ENCODE results near the gene CACNG3.
A peak's percentile ranks its signal among the peaks of the same experiment; 100 is the strongest.

CACNG3 gene

DNA sequence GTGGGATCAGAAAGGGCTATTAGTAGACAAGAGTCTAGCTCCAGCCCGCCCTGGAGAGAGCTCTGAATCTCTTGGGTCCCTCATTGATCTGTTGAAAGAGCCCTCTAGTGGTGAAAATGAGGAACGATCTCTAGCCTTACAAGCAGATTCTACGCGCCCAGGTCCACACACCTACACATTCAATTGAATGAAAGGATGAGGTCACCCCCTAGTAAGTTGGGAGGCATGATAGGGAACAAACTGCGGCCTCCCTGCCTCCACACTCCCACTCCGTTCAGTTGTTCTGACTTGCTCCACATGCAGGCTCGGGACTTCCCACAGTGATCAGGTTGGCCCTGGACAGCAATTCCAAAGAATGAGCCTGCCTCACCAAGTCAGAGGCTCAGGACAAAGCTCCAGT, 2.9 kb upstream of the CACNG3 start:
- ChIA-PET CTCF (interaction anchor here (0.7 to 2.1 kb wide), 13 partner anchors 9 to 261 kb away, joined by 3 to 12 read pairs (median 4); no protein-coding TSS in a partner anchor), POLR2A (no interaction called here)
- peak; percentile 59 to 72 (median 68) for DNase-seq
- no peak overlapping the region for H3K27ac ChIP-seq (ENCODE audit: insufficient read depth in 1 of 2, low read depth in 1 of 2, low read length in 2 of 2, poor library complexity in 1 of 2, severe bottlenecking in 2 of 2)
- peaks cover 0 to 2% (median 0%) of the 10 kb centered on the region in 5 experiments for H3K9me3 ChIP-seq (ENCODE audit: control extremely low read depth in 1 of 5, control insufficient read depth in 4 of 5, insufficient read depth in 2 of 5, low read depth in 1 of 5, low read length in 4 of 5)
- H3K4me3 ChIP-seq (ENCODE audit: control insufficient read depth in 1 of 7, extremely low read depth in 1 of 7, insufficient read depth in 4 of 7, low read depth in 2 of 7, low read length in 6 of 7), result no peak overlapping the region
- peaks cover 5 to 50% (median 25%) of the 10 kb centered on the region in 5 experiments for H3K27me3 ChIP-seq (replicated peaks in 2 of 5; ENCODE audit: control insufficient read depth in 4 of 5, insufficient read depth in 5 of 5, low read length in 4 of 5)
- H3K4me1 ChIP-seq (ENCODE audit: control extremely low read depth in 1 of 4, control insufficient read depth in 4 of 4, insufficient read depth in 4 of 4, low read length in 3 of 4), result peaks cover 0 to 10% (median 5%) of the 10 kb centered on the region in 4 experiments
- 28% methylated on average over 4 of the region's 7 CpGs for whole genome bisulfite sequencing (ENCODE audit: insufficient coverage)
- no peaks in the 10 kb centered on the region for H3K36me3 ChIP-seq (ENCODE audit: control insufficient read depth in 4 of 4, insufficient read depth in 4 of 4, low read length in 3 of 4)

GRCh38 chr16:24257958-24258357, 1.8 kb downstream of the CACNG3 start:
- Histone ChIP-seq H3K4me1 (ENCODE audit: control extremely low read depth in 1 of 4, control insufficient read depth in 4 of 4, insufficient read depth in 4 of 4, low read length in 3 of 4) (peaks cover 0 to 6% (median 3%) of the 10 kb centered on the region in 4 experiments), H3K27me3 (replicated peaks in 2 of 5; ENCODE audit: control insufficient read depth in 4 of 5, insufficient read depth in 5 of 5, low read length in 4 of 5) (peaks cover 5 to 72% (median 28%) of the 10 kb centered on the region in 5 experiments), H3K27ac (ENCODE audit: insufficient read depth in 1 of 2, low read depth in 1 of 2, low read length in 2 of 2, poor library complexity in 1 of 2, severe bottlenecking in 2 of 2) (no peak overlapping the region), H3K4me3 (ENCODE audit: control insufficient read depth in 1 of 7, extremely low read depth in 1 of 7, insufficient read depth in 4 of 7, low read depth in 2 of 7, low read length in 6 of 7) (no peak overlapping the region), H3K9me3 (ENCODE audit: control extremely low read depth in 1 of 5, control insufficient read depth in 4 of 5, insufficient read depth in 2 of 5, low read depth in 1 of 5, low read length in 4 of 5) (peaks cover 0 to 2% (median 0%) of the 10 kb centered on the region in 5 experiments), H3K36me3 (ENCODE audit: control insufficient read depth in 4 of 4, insufficient read depth in 4 of 4, low read length in 3 of 4) (no peaks in the 10 kb centered on the region)
- WGBS (ENCODE audit: insufficient coverage), result 47% methylated on average over 5 of the region's 5 CpGs
- ChIA-PET POLR2A (no interaction called here), CTCF (no interaction called here)
- no peak for DNase-seq

DNA sequence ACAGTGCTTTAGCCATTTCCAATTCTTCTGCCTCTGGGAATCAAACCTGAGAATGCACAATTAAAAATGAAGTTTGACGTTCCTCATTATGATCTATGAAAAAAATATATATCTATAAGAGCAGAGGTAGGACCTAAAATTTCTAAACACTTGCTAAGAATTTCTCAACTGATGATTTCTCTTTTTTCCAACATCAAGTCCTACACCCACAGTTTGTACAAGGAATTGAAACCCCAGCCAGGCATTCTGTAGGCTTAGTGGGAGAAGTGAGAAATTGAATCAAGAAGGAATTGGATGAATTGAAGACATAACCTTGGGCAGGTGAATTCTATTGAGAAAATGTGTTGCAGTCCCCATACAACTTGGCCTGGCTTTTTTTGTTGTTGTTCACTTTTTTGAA, 2.7 kb downstream of the CACNG3 start:
- POLR2A ChIA-PET, result no interaction called here
- no peak overlapping the region for H3K4me3 ChIP-seq (ENCODE audit: control insufficient read depth in 1 of 7, extremely low read depth in 1 of 7, insufficient read depth in 4 of 7, low read depth in 2 of 7, low read length in 6 of 7)
- no peak for DNase-seq
- WGBS (ENCODE audit: insufficient coverage), result no CpG with 5 or more reads among the region's 1 CpG
- no peaks in the 10 kb centered on the region for H3K36me3 ChIP-seq (ENCODE audit: control insufficient read depth in 4 of 4, insufficient read depth in 4 of 4, low read length in 3 of 4)
- peaks cover 0 to 6% (median 3%) of the 10 kb centered on the region in 4 experiments for H3K4me1 ChIP-seq (ENCODE audit: control extremely low read depth in 1 of 4, control insufficient read depth in 4 of 4, insufficient read depth in 4 of 4, low read length in 3 of 4)
- H3K27ac ChIP-seq (ENCODE audit: insufficient read depth in 1 of 2, low read depth in 1 of 2, low read length in 2 of 2, poor library complexity in 1 of 2, severe bottlenecking in 2 of 2), result no peak overlapping the region
- H3K9me3 ChIP-seq (ENCODE audit: control extremely low read depth in 1 of 5, control insufficient read depth in 4 of 5, insufficient read depth in 2 of 5, low read depth in 1 of 5, low read length in 4 of 5), result peaks cover 0 to 2% (median 0%) of the 10 kb centered on the region in 5 experiments
- CTCF ChIA-PET, result no interaction called here
- peaks cover 5 to 65% (median 25%) of the 10 kb centered on the region in 5 experiments for H3K27me3 ChIP-seq (replicated peaks in 2 of 5; ENCODE audit: control insufficient read depth in 4 of 5, insufficient read depth in 5 of 5, low read length in 4 of 5)

DNA sequence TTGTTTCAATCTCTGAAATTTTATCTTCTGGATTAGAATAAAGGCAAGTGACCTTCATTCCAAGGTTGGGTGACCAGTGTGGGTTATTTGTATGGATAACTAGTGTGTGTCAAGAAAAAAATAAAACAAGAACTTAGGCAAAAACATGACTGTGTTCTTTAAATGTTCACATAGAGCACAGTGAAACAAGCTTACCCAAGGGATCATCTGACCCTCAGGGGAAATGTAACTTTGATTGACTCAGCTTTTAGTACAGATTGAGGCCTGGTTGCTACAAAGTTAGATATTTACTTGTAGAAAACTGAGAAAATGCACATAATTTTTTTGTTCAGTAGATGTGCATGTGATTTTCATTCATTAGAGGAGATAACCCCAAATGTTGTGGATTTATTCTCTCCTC, 6.7 kb downstream of the CACNG3 start:
- POLR2A ChIA-PET, result no interaction called here
- Histone ChIP-seq H3K27me3 (replicated peaks in 2 of 5; ENCODE audit: control insufficient read depth in 4 of 5, insufficient read depth in 5 of 5, low read length in 4 of 5) (peaks cover 0 to 25% (median 7%) of the 10 kb centered on the region in 5 experiments), H3K27ac (ENCODE audit: insufficient read depth in 1 of 2, low read depth in 1 of 2, low read length in 2 of 2, poor library complexity in 1 of 2, severe bottlenecking in 2 of 2) (no peak overlapping the region), H3K4me3 (ENCODE audit: control insufficient read depth in 1 of 7, extremely low read depth in 1 of 7, insufficient read depth in 4 of 7, low read depth in 2 of 7, low read length in 6 of 7) (no peak overlapping the region), H3K4me1 (ENCODE audit: control extremely low read depth in 1 of 4, control insufficient read depth in 4 of 4, insufficient read depth in 4 of 4, low read length in 3 of 4) (no peaks in the 10 kb centered on the region), H3K9me3 (ENCODE audit: control extremely low read depth in 1 of 5, control insufficient read depth in 4 of 5, insufficient read depth in 2 of 5, low read depth in 1 of 5, low read length in 4 of 5) (peaks cover 0 to 2% (median 0%) of the 10 kb centered on the region in 5 experiments), H3K36me3 (ENCODE audit: control insufficient read depth in 4 of 4, insufficient read depth in 4 of 4, low read length in 3 of 4) (no peaks in the 10 kb centered on the region)
- CTCF ChIA-PET, result no interaction called here
- DNase-seq, result no peak

DNA sequence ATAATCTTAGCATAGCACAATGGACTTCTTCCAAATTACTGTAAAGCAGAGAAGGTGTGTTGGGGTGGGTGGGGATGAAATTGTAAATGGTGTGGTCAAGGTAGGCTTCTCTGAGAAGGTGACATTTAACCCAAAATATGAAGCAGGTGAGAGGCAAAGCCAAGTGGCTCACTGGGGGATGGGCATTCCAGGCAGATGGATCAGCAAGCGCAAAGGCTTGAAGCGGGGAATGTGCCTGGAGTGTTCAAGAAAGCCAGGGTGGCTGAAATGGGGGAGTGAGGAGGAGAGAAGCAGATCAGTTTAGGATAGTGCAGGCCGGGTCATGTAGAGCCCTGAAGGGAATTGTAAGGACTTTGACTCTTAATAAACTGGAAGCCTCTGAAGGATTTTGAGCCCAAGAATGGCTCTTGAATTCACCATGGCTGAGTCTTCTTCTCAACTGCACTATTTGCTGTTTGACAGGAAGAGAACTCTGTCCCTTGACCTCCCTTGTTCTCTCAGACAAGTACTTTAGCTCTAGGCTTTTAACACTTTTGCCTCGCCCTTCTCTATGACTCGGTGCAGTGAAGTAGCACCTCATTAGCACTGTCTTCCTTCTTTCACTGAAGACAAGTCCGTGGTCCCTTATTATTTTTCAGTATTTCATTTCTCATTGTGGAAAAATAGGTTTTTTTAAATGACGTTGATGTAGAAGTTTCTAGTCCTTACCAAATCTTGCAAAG, 14.7 kb downstream of the CACNG3 start:
- Histone ChIP-seq H3K27ac (ENCODE audit: insufficient read depth in 1 of 2, low read depth in 1 of 2, low read length in 2 of 2, poor library complexity in 1 of 2, severe bottlenecking in 2 of 2) (no peak overlapping the region), H3K4me3 (ENCODE audit: control insufficient read depth in 1 of 7, extremely low read depth in 1 of 7, insufficient read depth in 4 of 7, low read depth in 2 of 7, low read length in 6 of 7) (no peak overlapping the region), H3K27me3 (replicated peaks in 2 of 5; ENCODE audit: control insufficient read depth in 4 of 5, insufficient read depth in 5 of 5, low read length in 4 of 5) (peaks cover 0 to 3% (median 0%) of the 10 kb centered on the region in 5 experiments), H3K36me3 (ENCODE audit: control insufficient read depth in 4 of 4, insufficient read depth in 4 of 4, low read length in 3 of 4) (no peaks in the 10 kb centered on the region), H3K9me3 (ENCODE audit: control extremely low read depth in 1 of 5, control insufficient read depth in 4 of 5, insufficient read depth in 2 of 5, low read depth in 1 of 5, low read length in 4 of 5) (peaks cover 0 to 1% (median 0%) of the 10 kb centered on the region in 5 experiments), H3K4me1 (ENCODE audit: control extremely low read depth in 1 of 4, control insufficient read depth in 4 of 4, insufficient read depth in 4 of 4, low read length in 3 of 4) (peaks cover 0 to 4% (median 0%) of the 10 kb centered on the region in 4 experiments)
- CTCF ChIA-PET, result interaction anchor here (1.5 kb wide), 1 partner anchor 15 kb away, joined by 3 read pairs; the partner anchor contains the start of gene CACNG3
- POLR2A ChIA-PET, result no interaction called here
- WGBS (ENCODE audit: insufficient coverage), result 76% methylated on average over 5 of the region's 7 CpGs
- DNase-seq, result no peak

- ChIA-PET POLR2A (no interaction called here), CTCF (no interaction called here)
- no CpG with 5 or more reads among the region's 1 CpG for WGBS (ENCODE audit: insufficient coverage)
- peaks cover 0 to 3% (median 0%) of the 10 kb centered on the region in 5 experiments for H3K27me3 ChIP-seq (replicated peaks in 2 of 5; ENCODE audit: control insufficient read depth in 4 of 5, insufficient read depth in 5 of 5, low read length in 4 of 5)
- no peak overlapping the region for H3K27ac ChIP-seq (ENCODE audit: insufficient read depth in 1 of 2, low read depth in 1 of 2, low read length in 2 of 2, poor library complexity in 1 of 2, severe bottlenecking in 2 of 2)
- peaks cover 0 to 3% (median 0%) of the 10 kb centered on the region in 5 experiments for H3K9me3 ChIP-seq (ENCODE audit: control extremely low read depth in 1 of 5, control insufficient read depth in 4 of 5, insufficient read depth in 2 of 5, low read depth in 1 of 5, low read length in 4 of 5)
- no peak for DNase-seq
- H3K4me3 ChIP-seq (ENCODE audit: control insufficient read depth in 1 of 7, extremely low read depth in 1 of 7, insufficient read depth in 4 of 7, low read depth in 2 of 7, low read length in 6 of 7), result no peak overlapping the region
- no peaks in the 10 kb centered on the region for H3K36me3 ChIP-seq (ENCODE audit: control insufficient read depth in 4 of 4, insufficient read depth in 4 of 4, low read length in 3 of 4)
- peaks cover 0 to 4% (median 0%) of the 10 kb centered on the region in 4 experiments for H3K4me1 ChIP-seq (ENCODE audit: control extremely low read depth in 1 of 4, control insufficient read depth in 4 of 4, insufficient read depth in 4 of 4, low read length in 3 of 4)
These were observed 16.2 kb downstream of the CACNG3 start for GRCh38 chr16:24272379-24272778.

GRCh38 chr16:24273508-24274182, 17.5 kb downstream of the CACNG3 start:
- WGBS (ENCODE audit: insufficient coverage), result 94% methylated on average over 3 of the region's 8 CpGs
- ChIA-PET CTCF (no interaction called here), POLR2A (no interaction called here)
- no peak overlapping the region for H3K4me3 ChIP-seq (ENCODE audit: control insufficient read depth in 1 of 7, extremely low read depth in 1 of 7, insufficient read depth in 4 of 7, low read depth in 2 of 7, low read length in 6 of 7)
- no peak overlapping the region for H3K27ac ChIP-seq (ENCODE audit: insufficient read depth in 1 of 2, low read depth in 1 of 2, low read length in 2 of 2, poor library complexity in 1 of 2, severe bottlenecking in 2 of 2)
- peak in 2 of 3 donors; percentile 4 to 8 for DNase-seq
- H3K9me3 ChIP-seq (ENCODE audit: control extremely low read depth in 1 of 5, control insufficient read depth in 4 of 5, insufficient read depth in 2 of 5, low read depth in 1 of 5, low read length in 4 of 5), result peaks cover 0 to 3% (median 0%) of the 10 kb centered on the region in 5 experiments
- peaks cover 0 to 4% (median 0%) of the 10 kb centered on the region in 4 experiments for H3K4me1 ChIP-seq (ENCODE audit: control extremely low read depth in 1 of 4, control insufficient read depth in 4 of 4, insufficient read depth in 4 of 4, low read length in 3 of 4)
- H3K27me3 ChIP-seq (replicated peaks in 2 of 5; ENCODE audit: control insufficient read depth in 4 of 5, insufficient read depth in 5 of 5, low read length in 4 of 5), result peaks cover 0 to 2% (median 0%) of the 10 kb centered on the region in 5 experiments
- no peaks in the 10 kb centered on the region for H3K36me3 ChIP-seq (ENCODE audit: control insufficient read depth in 4 of 4, insufficient read depth in 4 of 4, low read length in 3 of 4)

Measured in common myeloid progenitor, CD34-positive (primary cell).